Stimulated activated CD4-positive, alpha-beta T cell treated with anti-CD3 and anti-CD28 coated beads, Interleukin-4, amount 100 ng/mL, for 4 hours (primary cell): ENCODE data around the gene OTUD5.
A peak's percentile ranks its signal among the peaks of the same experiment; 100 is the strongest.

Experiments
- DNase-seq, 2 experiments: peaks; one replicate each; pipeline ENCODE4 v3.0.0-alpha.2; 2020

Gene OTUD5

GRCh38 chrX:48935301-48935670 lies 22.1 kb downstream of the OTUD5 start:
- DNase-seq, result no peak

DNA sequence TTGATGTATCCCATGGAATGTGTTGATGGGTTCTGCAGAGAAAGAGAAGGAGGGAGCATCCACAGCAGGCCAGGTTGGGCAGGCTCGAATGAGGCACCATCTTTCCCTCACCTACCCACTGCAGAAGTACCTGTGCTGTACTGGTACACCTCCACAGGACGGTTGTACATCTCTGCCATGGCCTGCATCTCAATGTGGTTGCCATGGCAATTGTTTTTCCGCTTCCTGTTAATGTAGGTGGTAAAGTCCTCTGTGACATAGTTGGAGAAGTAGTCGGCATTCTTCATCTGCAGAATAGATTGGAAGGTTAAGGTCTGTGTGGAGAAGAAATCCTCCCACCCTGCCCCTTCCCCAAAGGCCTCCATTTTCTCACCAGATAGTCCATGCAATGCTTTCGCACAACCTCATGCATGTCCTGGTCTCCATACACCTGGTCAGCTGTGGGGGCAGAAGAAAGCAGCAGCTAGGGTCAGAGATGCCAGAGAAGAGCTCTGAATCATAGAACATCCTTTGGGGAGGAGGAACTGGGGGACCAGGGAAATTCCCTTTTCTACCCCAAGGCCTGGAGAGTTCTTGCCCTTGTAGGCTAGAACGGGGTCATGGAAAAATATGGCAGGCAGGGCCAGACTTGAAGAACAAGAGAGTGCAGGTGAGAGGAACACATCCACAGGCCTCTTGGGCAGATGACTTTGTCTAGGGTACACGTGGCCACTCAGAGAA lies 22.7 kb downstream of the OTUD5 start:
- peak in 1 of 2 experiments; percentile 47 for DNase-seq

DNA sequence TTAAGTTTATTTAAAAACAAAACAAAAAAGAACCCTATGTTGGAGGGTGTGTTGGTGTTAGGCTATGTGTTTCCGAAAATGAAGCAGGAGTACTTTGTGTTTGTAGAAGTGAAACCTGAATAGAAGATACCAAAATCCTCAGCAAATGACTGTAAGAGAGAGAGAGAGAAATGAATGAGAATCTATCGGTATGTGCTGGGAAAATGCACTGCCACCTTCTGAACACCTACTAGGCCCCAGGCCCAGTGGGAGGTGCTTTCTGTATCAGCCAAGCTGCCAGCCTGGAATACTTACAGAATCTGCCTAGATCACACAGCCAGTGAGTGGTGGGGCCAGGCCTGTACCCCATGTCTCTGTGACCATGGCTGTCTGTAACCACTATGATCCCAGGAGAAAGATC lies 23.6 kb downstream of the OTUD5 start:
- no peak for DNase-seq

GRCh38 chrX:48927736-48928382 lies 29.5 kb downstream of the OTUD5 start:
- no peak for DNase-seq

- DNase-seq, result no peak
These were observed 30.3 kb downstream of the OTUD5 start for GRCh38 chrX:48927123-48927522.

DNA sequence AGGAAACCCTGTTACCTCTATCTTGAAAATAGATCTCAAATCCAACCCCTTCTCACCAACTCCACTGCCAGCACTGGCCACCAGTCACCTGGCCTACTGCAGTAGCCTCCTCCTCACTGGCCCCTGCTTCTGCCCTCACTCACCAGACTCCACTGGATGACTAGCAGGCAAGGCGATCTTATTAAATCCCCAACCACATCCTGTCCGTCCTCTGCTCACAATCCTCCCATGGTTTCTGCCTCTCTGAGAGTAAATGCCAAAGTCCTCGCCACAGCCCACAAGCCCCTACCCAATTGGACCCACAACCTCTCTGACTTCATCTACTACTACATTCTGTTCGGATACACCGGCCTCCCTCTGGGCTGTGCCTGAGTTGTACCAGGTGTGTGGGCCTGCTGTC lies 33.1 kb downstream of the OTUD5 start:
- no peak for DNase-seq

- DNase-seq, result no peak
These were observed 33.6 kb downstream of the OTUD5 start for GRCh38 chrX:48923771-48924170.

- no peak for DNase-seq
These were observed 36.7 kb downstream of the OTUD5 start for GRCh38 chrX:48920718-48921104.

- no peak for DNase-seq
These were observed 37.3 kb downstream of the OTUD5 start for GRCh38 chrX:48919947-48920717.

DNA sequence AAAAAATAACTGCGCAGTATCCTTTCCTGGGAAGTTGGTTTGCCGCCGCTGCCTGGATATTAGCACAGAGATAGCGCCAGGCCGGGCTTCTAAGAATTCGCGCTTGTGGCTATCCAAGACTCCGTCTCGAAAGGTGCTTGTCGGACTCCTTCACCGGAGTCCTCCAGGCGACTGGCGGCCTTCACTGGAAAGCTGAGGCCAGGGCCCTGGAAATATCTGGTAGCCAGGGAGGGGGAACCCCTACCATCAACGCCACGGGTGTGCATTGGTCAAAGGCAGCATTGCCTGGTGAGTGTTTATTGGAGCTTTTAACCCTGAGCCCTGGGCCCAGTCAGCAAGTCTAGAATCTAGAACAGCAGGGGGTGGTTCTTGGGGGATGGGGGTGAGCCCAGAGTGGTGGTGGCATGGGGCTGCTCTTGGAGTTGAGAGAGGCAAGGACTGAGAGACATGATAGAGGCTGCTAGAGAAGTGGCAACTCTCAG lies 38.0 kb downstream of the OTUD5 start:
- DNase-seq, result no peak

- DNase-seq, result peak; percentile 82 to 93
These were observed 38.6 kb downstream of the OTUD5 start, which contains the start of gene PIM2 for GRCh38 chrX:48918643-48919340. Gene PIM2, minus strand, starts transcription at chrX:48919024. Its CDS starts 190 bp downstream, at chrX:48918834.

DNA sequence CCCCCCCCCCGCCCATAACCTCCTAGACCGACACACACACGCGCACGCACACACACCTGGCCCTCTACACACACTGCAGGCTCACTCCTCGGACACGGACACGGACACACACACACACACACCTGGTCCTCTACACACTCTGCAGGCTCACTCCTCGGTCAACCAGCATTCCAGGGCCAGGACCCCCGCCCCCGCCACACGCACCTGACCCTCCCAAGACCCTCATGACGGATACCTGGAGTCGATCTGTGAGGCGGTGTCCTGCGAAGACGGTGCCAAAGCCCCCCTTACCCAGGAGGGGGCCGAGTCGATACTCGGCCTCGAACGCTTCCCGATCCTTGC lies 39.1 kb downstream of the OTUD5 start:
- no peak for DNase-seq

- peak; percentile 76 to 84 for DNase-seq
These were observed 40.0 kb downstream of the OTUD5 start for GRCh38 chrX:48917139-48918001.

GRCh38 chrX:48914593-48915493 lies 42.6 kb downstream of the OTUD5 start:
- DNase-seq, result no peak

DNA sequence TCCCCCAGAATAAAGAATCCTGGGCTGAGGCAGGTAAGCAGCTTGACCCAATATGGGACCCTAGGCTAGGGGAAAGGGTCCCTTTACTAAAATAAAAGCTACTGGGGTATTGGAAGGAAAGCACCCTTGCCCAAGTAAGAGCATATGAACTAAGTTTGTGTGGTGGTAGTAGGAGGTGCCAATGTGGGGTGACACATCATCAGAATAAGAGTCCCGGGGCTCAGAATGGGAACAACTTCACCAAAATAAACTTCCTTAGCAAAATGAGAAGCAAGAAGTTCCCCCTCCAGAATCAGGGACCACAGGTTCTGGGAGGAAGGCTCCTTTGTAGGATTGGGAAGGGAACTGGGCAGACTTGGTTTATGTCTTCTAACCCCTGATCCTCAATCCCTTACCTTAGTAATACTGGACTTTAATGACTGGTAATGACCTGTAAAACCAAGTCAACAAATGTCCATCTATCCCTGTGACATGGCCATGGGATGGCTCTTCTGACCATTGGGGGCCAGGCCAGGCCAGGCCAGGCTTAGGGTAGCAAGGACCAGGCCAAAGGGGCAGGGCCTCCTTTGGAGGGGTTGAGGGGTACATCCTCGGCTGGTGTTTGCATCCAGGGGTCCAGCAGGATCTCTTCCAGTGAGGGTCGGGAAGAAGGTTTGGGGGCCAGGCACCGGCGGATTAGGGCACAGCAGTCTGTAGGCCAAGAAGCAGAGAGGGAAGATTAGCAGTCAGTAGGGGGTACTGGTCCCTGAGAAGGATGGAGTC lies 43.6 kb downstream of the OTUD5 start:
- no peak for DNase-seq

GRCh38 chrX:48911412-48912182 lies 45.8 kb downstream of the OTUD5 start, which contains the start of gene SLC35A2:
Gene SLC35A2, minus strand, starts transcription at chrX:48911646. Its CDS starts 10 bp downstream, at chrX:48911636.
- peak; percentile 78 to 83 for DNase-seq

GRCh38 chrX:48910926-48911411 lies 46.4 kb downstream of the OTUD5 start:
- DNase-seq, result no peak

- DNase-seq, result no peak
These were observed 47.6 kb downstream of the OTUD5 start for GRCh38 chrX:48909703-48910294.

DNA sequence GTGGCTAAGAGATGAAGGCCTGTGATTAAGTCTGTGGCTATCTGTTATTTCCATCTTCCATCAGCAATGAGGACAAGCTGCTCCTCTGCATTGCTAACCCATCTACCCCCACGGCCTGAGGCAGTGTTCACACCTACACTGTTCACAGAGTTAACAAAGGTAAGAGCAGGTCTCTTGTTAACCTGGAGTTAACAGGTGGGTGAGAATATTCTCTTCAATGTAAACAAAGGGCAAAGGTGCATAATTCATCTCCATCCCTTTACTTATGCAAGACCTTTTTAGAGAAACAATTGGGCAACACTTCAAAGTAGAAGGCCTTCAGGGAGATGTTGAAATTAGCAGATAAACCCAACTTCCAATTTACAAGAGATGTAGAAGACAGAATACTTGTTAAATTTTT lies 48.8 kb downstream of the OTUD5 start:
- no peak for DNase-seq
